Stimulated activated CD4-positive, alpha-beta T cell treated with anti-CD3 and anti-CD28 coated beads, Interleukin-1b, Interleukin-23, amount 100 ng/mL, for 4 hours (primary cell): Measurements from ENCODE around the gene SMYD5.
"Not testable (repeated sequence)": the region's sequence is repeated elsewhere in the genome, so short reads cannot be mapped to it uniquely, and the experiment has no call there.

Experiments
- DNase-seq, 2 donors: peaks; one replicate each; pipeline ENCODE4 v3.0.0-alpha.2; 2020; ENCODE audit warnings: low read depth in 2 of 2

The SMYD5 gene

GRCh38 chr2:73214120-73215035 is at the start of gene SMYD5:
Gene SMYD5 (plus strand): TSS chr2:73214245. CDS start chr2:73214267, 22 bp downstream.
- DNase-seq: peak; percentile 92 to 93

- DNase-seq: not testable (repeated sequence)
Observed at GRCh38 chr2:73165978-73166377, 48.1 kb upstream of the SMYD5 start.

- not testable (repeated sequence) for DNase-seq
Observed at GRCh38 chr2:73166813-73167212, 47.2 kb upstream of the SMYD5 start.

- DNase-seq: not testable (repeated sequence)
Observed at GRCh38 chr2:73168348-73168747, 45.7 kb upstream of the SMYD5 start.

GRCh38 chr2:73170341-73170740 is 43.7 kb upstream of the SMYD5 start:
- not testable (repeated sequence) for DNase-seq

- DNase-seq: peak; percentile 27 to 35
Observed at GRCh38 chr2:73172963-73173362, 41.1 kb upstream of the SMYD5 start.

GRCh38 chr2:73173781-73174180 is 40.3 kb upstream of the SMYD5 start:
- DNase-seq: no peak

GRCh38 chr2:73174244-73174643 is 39.8 kb upstream of the SMYD5 start:
- DNase-seq: no peak

- no peak for DNase-seq
Observed at GRCh38 chr2:73174941-73175662, 38.9 kb upstream of the SMYD5 start.

- DNase-seq: peak; percentile 53 to 63
Observed at GRCh38 chr2:73175663-73176204, 38.3 kb upstream of the SMYD5 start.

GRCh38 chr2:73176205-73176880 is 37.7 kb upstream of the SMYD5 start:
- peak in 1 of 2 donors; percentile 6 for DNase-seq

GRCh38 chr2:73176881-73177644 is 37.0 kb upstream of the SMYD5 start:
- DNase-seq: peak; percentile 90 to 91

- no peak for DNase-seq
Observed at GRCh38 chr2:73177645-73178255, 36.3 kb upstream of the SMYD5 start.

GRCh38 chr2:73185965-73186364 is 28.1 kb upstream of the SMYD5 start:
- no peak for DNase-seq

- no peak for DNase-seq
Observed at GRCh38 chr2:73187549-73187948, 26.5 kb upstream of the SMYD5 start.

- DNase-seq: no peak
Observed at GRCh38 chr2:73197579-73197978, 16.5 kb upstream of the SMYD5 start.

GRCh38 chr2:73200281-73200680 is 13.8 kb upstream of the SMYD5 start:
- not testable (repeated sequence) for DNase-seq

GRCh38 chr2:73202156-73203054 is 11.6 kb upstream of the SMYD5 start, which contains the start of gene NOTO:
Gene NOTO (plus strand): TSS chr2:73202574. CDS start chr2:73202667, 93 bp downstream.
- DNase-seq: no peak

GRCh38 chr2:73203055-73203681 is 10.9 kb upstream of the SMYD5 start:
- no peak for DNase-seq
